ENCODE measurements around the gene TEX52. TPM values are rescaled to one million over a fixed set of nuclear protein-coding genes. Genes with fewer than 3 reads are reported as not detected.

Gene TEX52
- total RNA-seq, 4 donors from 2014 or later: not detected

DNA sequence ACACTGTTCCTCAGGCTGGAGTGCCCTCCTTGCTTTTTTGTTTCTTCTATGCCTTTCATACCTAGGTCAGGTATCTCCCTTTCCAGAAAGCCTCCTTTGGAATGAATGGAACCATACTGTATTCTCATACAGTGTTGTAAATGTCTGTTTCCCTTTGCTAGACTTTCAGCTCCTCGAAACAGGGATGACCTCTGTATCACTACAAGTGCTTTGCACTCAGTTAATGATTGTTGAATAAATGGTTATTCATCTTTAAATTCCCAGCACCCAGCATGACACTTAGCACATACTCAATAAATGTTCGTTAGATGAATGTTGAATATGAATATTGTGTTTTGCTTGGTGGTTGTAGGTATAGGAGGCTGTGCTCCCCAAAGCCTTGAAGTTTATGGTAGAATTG lies 28.0 kb upstream of the TEX52 start:
- TF ChIP-seq POLR2A (IDR thresholded peaks at IDR 0.05): no peak
- TF ChIP-seq, protein P1, sequence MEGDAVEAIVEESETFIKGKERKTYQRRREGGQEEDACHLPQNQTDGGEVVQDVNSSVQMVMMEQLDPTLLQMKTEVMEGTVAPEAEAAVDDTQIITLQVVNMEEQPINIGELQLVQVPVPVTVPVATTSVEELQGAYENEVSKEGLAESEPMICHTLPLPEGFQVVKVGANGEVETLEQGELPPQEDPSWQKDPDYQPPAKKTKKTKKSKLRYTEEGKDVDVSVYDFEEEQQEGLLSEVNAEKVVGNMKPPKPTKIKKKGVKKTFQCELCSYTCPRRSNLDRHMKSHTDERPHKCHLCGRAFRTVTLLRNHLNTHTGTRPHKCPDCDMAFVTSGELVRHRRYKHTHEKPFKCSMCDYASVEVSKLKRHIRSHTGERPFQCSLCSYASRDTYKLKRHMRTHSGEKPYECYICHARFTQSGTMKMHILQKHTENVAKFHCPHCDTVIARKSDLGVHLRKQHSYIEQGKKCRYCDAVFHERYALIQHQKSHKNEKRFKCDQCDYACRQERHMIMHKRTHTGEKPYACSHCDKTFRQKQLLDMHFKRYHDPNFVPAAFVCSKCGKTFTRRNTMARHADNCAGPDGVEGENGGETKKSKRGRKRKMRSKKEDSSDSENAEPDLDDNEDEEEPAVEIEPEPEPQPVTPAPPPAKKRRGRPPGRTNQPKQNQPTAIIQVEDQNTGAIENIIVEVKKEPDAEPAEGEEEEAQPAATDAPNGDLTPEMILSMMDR (IDR thresholded peaks at IDR 0.05): no peak
- no peak for TF ChIP-seq EP300 (IDR thresholded peaks at IDR 0.05)
- peaks cover 0 to 2% (median 0%) of the 10 kb centered on the region in 4 donors for H3K4me1 ChIP-seq
- WGBS, 2 donors: 71 to 73% methylated on average over 2 of the region's 2 CpGs

DNA sequence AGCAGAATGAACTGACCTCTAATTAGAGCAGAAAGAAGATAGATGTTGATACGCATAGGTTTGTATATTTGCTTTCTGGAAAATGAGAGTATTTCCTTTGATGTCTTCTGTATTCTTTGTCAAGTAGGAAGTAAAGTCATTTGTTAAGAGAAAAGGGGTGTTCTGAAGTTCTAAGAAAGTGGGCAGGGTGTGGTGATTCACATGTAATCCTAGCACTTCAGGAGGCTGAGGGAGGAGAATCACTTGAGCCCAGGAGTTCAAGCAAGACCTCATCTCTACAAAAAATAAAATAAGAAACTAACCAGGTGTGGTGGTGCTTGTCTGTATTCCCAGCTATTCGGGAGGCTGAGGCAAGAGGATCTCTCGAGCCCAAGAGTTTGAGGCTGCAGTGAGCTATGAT lies 23.0 kb upstream of the TEX52 start:
- no peak overlapping the region for H3K27ac ChIP-seq
- 91 to 96% methylated on average over 3 of the region's 3 CpGs for WGBS, 2 donors
- peaks cover 0 to 5% (median 0%) of the 10 kb centered on the region in 3 donors for H3K36me3 ChIP-seq
- no peaks in the 10 kb centered on the region for H3K9me3 ChIP-seq
- TF ChIP-seq POLR2A (IDR thresholded peaks at IDR 0.05): no peak
- TF ChIP-seq, protein P1 (IDR thresholded peaks at IDR 0.05): no peak
- TF ChIP-seq EP300 (IDR thresholded peaks at IDR 0.05): no peak
- no peak overlapping the region for H3K4me3 ChIP-seq
- H3K27me3 ChIP-seq: no peaks in the 10 kb centered on the region
- H3K4me1 ChIP-seq: peaks cover 0 to 25% (median 12%) of the 10 kb centered on the region in 4 donors
- no peak for DNase-seq (ENCODE audit: low spot score in 2 of 2)

More for the DNA sequence above, 28.0 kb upstream of the TEX52 start:
- no peaks in the 10 kb centered on the region for H3K9me3 ChIP-seq
- no peak for DNase-seq (ENCODE audit: low spot score in 2 of 2)
- no peaks in the 10 kb centered on the region for H3K27me3 ChIP-seq
- peaks cover 0 to 24% (median 0%) of the 10 kb centered on the region in 3 donors for H3K36me3 ChIP-seq
- H3K4me3 ChIP-seq: no peak overlapping the region
- H3K27ac ChIP-seq: peak overlapping the region in 1 of 4 donors; percentile 17

DNA sequence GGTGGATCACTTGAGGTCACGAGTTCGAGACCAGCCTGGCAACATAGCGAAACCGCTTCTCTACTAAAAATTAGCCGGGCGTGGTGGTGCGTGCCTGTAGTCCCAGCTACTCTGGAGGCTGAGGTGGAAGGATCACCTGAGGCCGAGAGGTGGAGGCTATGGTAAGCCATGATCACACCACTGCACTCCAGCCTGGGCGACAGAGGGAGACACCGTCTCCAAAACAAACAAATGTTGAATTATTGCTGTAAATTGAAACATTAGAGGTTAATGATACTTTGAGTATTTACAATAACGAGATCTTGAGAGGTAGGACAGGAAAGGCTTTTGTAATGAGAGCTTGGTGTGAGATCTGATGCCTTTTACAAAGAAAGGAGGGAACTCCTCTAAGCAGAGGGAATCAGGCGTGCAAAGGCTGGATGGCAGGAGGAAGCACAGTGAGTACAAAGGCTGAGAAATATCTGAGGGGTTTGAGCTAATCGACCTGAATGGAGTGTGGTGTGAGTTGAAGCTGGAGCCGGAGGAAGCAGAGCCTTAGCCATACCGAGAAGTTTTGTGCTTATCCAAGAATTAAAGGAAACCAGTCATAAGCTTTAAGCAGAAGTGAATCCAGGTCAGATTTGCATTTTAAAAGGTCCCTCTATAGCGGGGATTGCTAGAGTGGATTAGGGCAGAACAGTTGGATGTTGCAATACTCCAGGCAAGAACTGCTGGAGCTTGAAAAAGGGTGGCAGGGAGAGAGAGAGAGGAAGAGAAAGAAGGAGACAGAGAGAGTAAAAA lies 21.3 kb upstream of the TEX52 start:
- Histone ChIP-seq H3K27me3 (no peaks in the 10 kb centered on the region), H3K36me3 (peaks cover 0 to 5% (median 0%) of the 10 kb centered on the region in 3 donors), H3K9me3 (no peaks in the 10 kb centered on the region), H3K4me1 (peaks cover 0 to 25% (median 12%) of the 10 kb centered on the region in 4 donors), H3K27ac (peak overlapping the region; percentile 83 to 98 (median 96)), H3K4me3 (peak overlapping the region; percentile 51 to 90 (median 88))
- TF ChIP-seq, protein P1 (IDR thresholded peaks at IDR 0.05): no peak
- TF ChIP-seq POLR2A (IDR thresholded peaks at IDR 0.05) (no peak), EP300 (IDR thresholded peaks at IDR 0.05) (peak in 1 of 2 donors; percentile 25)
- 37 to 38% methylated on average over 16 of the region's 16 CpGs for WGBS, 2 donors
- no peak for DNase-seq (ENCODE audit: low spot score in 2 of 2)

DNA sequence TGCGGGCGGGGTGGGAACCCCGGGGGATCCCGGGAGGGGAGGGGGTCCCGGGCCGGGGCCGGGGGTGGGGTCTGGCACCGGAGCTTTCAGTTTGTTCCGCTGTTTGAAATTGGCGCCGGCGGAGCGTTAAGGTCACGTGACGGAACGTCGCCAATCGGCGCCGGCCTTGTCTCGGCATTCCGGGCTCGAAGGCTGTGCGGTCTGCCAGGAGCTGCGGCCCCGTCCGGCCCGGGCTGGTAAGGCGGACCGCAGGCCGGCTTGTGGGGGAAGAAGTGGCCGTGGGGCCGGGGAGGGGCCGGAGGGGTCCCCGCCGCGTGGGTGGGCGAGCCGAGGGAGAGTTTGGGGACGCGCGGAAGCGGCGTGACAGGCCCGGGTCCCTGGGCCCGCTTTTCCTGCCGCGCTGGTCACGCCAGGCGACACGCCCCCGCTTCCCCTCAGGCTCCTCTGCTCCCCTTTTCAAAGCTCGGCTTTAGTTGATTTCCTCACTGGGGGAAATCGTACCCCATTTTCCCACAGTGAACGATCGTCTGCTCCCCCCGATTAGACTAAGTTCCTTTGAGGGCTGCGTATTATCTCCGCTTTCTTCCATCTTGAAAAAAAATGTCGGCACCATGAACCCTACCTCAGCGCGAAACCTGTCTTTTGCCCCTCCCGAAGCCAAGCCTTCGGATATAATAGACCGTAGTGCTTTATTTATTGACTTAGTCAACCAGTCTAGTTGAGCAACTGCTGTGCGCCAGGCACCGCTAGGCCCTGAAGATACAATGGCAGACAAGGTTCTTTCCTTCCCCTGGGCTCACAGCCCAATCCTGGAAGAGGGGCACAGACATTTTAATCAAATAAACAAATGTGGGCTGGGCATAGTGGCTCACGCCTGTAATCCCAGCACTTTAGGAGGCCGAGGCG lies 20.5 kb upstream of the TEX52 start, which contains the start of the genes FOXM1 and RHNO1:
Gene FOXM1, minus strand, starts transcription at position 128 of the 906 bp plus-strand sequence. CDS start 2,696 bp downstream, outside the sequence.
Gene RHNO1, plus strand, starts transcription at position 177 of the 906 bp plus-strand sequence. CDS start 8,144 bp downstream, outside the sequence.
- WGBS, 2 donors: 0 to 1% methylated on average over 36 to 44 of the region's 70 CpGs
- H3K9me3 ChIP-seq: no peaks in the 10 kb centered on the region
- H3K4me1 ChIP-seq: peaks cover 0 to 25% (median 12%) of the 10 kb centered on the region in 4 donors
- no peaks in the 10 kb centered on the region for H3K27me3 ChIP-seq
- peak within 1 kb of the TSS; percentile 83 to 98 (median 96) for H3K27ac ChIP-seq
- H3K4me3 ChIP-seq: peak within 1 kb of the TSS; percentile 51 to 90 (median 88)
- DNase-seq (ENCODE audit: low spot score in 2 of 2): peak; percentile 84 to 92
- peaks cover 0 to 5% (median 0%) of the 10 kb centered on the region in 3 donors for H3K36me3 ChIP-seq
- TF ChIP-seq, protein P1 (IDR thresholded peaks at IDR 0.05): peak in 2 of 5 experiments; percentile 24 to 27
- TF ChIP-seq POLR2A (IDR thresholded peaks at IDR 0.05) (peak; percentile 47 to 77), EP300 (IDR thresholded peaks at IDR 0.05) (peak in 1 of 2 donors; percentile 91)

All from tibial nerve (tissue), 4 donors.